ENCODE measurements around the gene ZNF367. TPM values are rescaled to one million over a fixed set of nuclear protein-coding genes. Genes with fewer than 3 reads are reported as not detected.

The ZNF367 gene
- total and polyA plus RNA-seq, 2 donors (not counting 3 experiments of a cell fraction or from before 2014, with no cell fraction given), result 1.7 to 10.0 TPM

GRCh38 chr9:96435345-96435744 is 17.2 kb upstream of the ZNF367 start:
- H4K20me1 ChIP-seq (replicated peaks; ENCODE audit: control insufficient read depth, extremely low read depth, insufficient read depth, low read length), result no peaks in the 10 kb centered on the region
- H3K27me3 ChIP-seq (ENCODE audit: control insufficient read depth in 2 of 2, insufficient read depth in 2 of 2, low read length in 2 of 2), result no peaks in the 10 kb centered on the region
- H2AFZ ChIP-seq (ENCODE audit: low read depth, low read length), result no peak overlapping the region
- H3K4me2 ChIP-seq (ENCODE audit: insufficient read depth, low read length), result no peak overlapping the region
- H3K9me3 ChIP-seq (replicated peaks; ENCODE audit: control insufficient read depth, insufficient read depth, low read length), result no peaks in the 10 kb centered on the region
- ChIA-PET CTCF (interaction anchor here (0.7 to 1.9 kb wide), 5 partner anchors 9 to 107 kb away, joined by 3 to 6 read pairs (median 3); partner anchors contain the start of gene HABP4), POLR2A (no interaction called here)
- no peaks in the 10 kb centered on the region for H3K36me3 ChIP-seq (ENCODE audit: control insufficient read depth in 2 of 2, extremely low read depth in 1 of 2, insufficient read depth in 2 of 2, low read length in 2 of 2)
- no peak overlapping the region for H3K9ac ChIP-seq (replicated peaks; ENCODE audit: extremely low read depth, insufficient read depth, low read length)
- no peaks in the 10 kb centered on the region for H3K4me1 ChIP-seq (ENCODE audit: control insufficient read depth, extremely low read depth, insufficient read depth, low read length)
- no TSS peak for BruUV-seq (replicated peaks)
- H3K9me1 ChIP-seq (replicated peaks; ENCODE audit: control insufficient read depth, extremely low read depth, insufficient read depth, low read length), result no peaks in the 10 kb centered on the region
- DNase-seq (ENCODE audit: low read depth, low spot score) (no peak), FAIRE-seq (no peak)
- no peaks in the 10 kb centered on the region for H3K79me2 ChIP-seq (ENCODE audit: control insufficient read depth, insufficient read depth, low read length)
- dilution Hi-C loops (cut with MboI; ENCODE audit: extremely low pct_ligation_motif_present, low sequenced_read_pairs) (no loop called here), intact Hi-C loops (cut with micrococcal nuclease) (no loop called here)
- no peak for TF ChIP-seq FOS (IDR thresholded peaks at IDR 0.05; ENCODE audit: borderline replicate concordance, insufficient read depth, low read length)
- TF ChIP-seq JUN (IDR thresholded peaks at IDR 0.05; ENCODE audit: borderline replicate concordance, insufficient read depth, insufficient read length, low read depth), result no peak
- no peak for TF ChIP-seq POLR2A (IDR thresholded peaks at IDR 0.05; ENCODE audit: low read depth, low read length)
- TF ChIP-seq MYC (IDR thresholded peaks at IDR 0.05; ENCODE audit: low read depth, low read length), result no peak
- H3K27ac ChIP-seq (ENCODE audit: insufficient read depth, low read depth, low read length), result no peak overlapping the region
- no peak overlapping the region for H3K4me3 ChIP-seq (replicated peaks in 1 of 3; ENCODE audit: insufficient read depth in 1 of 3, low read depth in 1 of 3, low read length in 3 of 3)

DNA sequence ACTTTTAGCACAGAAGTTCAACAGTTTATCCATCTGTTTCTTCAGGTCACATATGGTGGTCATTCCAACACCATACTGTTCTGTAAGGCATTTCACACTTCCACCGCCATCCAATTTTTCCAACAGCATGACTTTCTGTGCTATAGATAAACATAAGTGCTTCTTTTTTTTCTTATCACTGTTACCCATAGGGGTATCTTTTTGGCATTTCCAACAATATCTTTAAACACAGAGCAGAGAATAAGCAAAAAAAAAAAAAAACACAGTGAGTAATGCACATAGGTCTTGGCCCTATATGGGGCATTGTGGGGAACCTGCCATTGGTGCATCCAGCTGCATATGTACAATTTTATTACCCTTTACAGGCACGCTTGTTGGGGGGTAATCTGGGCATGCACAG is 12.2 kb upstream of the ZNF367 start:
- Histone ChIP-seq H4K20me1 (replicated peaks; ENCODE audit: control insufficient read depth, extremely low read depth, insufficient read depth, low read length) (no peaks in the 10 kb centered on the region), H3K4me1 (ENCODE audit: control insufficient read depth, extremely low read depth, insufficient read depth, low read length) (no peaks in the 10 kb centered on the region), H3K79me2 (ENCODE audit: control insufficient read depth, insufficient read depth, low read length) (no peaks in the 10 kb centered on the region), H3K36me3 (ENCODE audit: control insufficient read depth in 2 of 2, extremely low read depth in 1 of 2, insufficient read depth in 2 of 2, low read length in 2 of 2) (no peaks in the 10 kb centered on the region), H3K4me2 (ENCODE audit: insufficient read depth, low read length) (no peak overlapping the region), H3K27ac (ENCODE audit: insufficient read depth, low read depth, low read length) (no peak overlapping the region), H3K4me3 (replicated peaks in 1 of 3; ENCODE audit: insufficient read depth in 1 of 3, low read depth in 1 of 3, low read length in 3 of 3) (no peak overlapping the region), H3K9ac (replicated peaks; ENCODE audit: extremely low read depth, insufficient read depth, low read length) (no peak overlapping the region), H2AFZ (ENCODE audit: low read depth, low read length) (no peak overlapping the region), H3K9me3 (replicated peaks; ENCODE audit: control insufficient read depth, insufficient read depth, low read length) (no peaks in the 10 kb centered on the region), H3K9me1 (replicated peaks; ENCODE audit: control insufficient read depth, extremely low read depth, insufficient read depth, low read length) (no peaks in the 10 kb centered on the region), H3K27me3 (ENCODE audit: control insufficient read depth in 2 of 2, insufficient read depth in 2 of 2, low read length in 2 of 2) (no peaks in the 10 kb centered on the region)
- FAIRE-seq (no peak), DNase-seq (ENCODE audit: low read depth, low spot score) (no peak)
- intact Hi-C loops (cut with micrococcal nuclease) (no loop called here), dilution Hi-C loops (cut with MboI; ENCODE audit: extremely low pct_ligation_motif_present, low sequenced_read_pairs) (no loop called here)
- CTCF ChIA-PET, result interaction anchor here (1.1 kb wide), 1 partner anchor 11 kb away, joined by 3 read pairs; no protein-coding TSS in a partner anchor
- no TSS peak for BruUV-seq (replicated peaks)
- TF ChIP-seq EZH2 (IDR thresholded peaks at IDR 0.05; ENCODE audit: borderline replicate concordance, low read depth, low read length, severe bottlenecking) (no peak), MYC (IDR thresholded peaks at IDR 0.05; ENCODE audit: low read depth, low read length) (no peak), FOS (IDR thresholded peaks at IDR 0.05; ENCODE audit: borderline replicate concordance, insufficient read depth, low read length) (no peak), GATA2 (IDR thresholded peaks at IDR 0.05; ENCODE audit: insufficient read depth, insufficient read length, low read depth, low read length) (no peak), CTCF (IDR thresholded peaks at IDR 0.05; ENCODE audit: extremely low read depth in 1 of 2, insufficient read depth in 1 of 2, low read depth in 1 of 2, low read length in 2 of 2) (no peak), POLR2AphosphoS5 (IDR thresholded peaks at IDR 0.05; ENCODE audit: insufficient read depth, low read depth, low read length) (no peak), MAX (IDR thresholded peaks at IDR 0.05; ENCODE audit: insufficient read depth, insufficient read length) (no peak), JUN (IDR thresholded peaks at IDR 0.05; ENCODE audit: borderline replicate concordance, insufficient read depth, insufficient read length, low read depth) (no peak), POLR2A (IDR thresholded peaks at IDR 0.05; ENCODE audit: low read depth, low read length) (no peak)
- POLR2A ChIA-PET, result no interaction called here

Measured in endothelial cell of umbilical vein (primary cell).